ENCODE measurements around the gene MBOAT2. TPM values are rescaled to one million over a fixed set of nuclear protein-coding genes. Genes with fewer than 3 reads are reported as not detected.

The MBOAT2 gene
- total RNA-seq, 4 donors from 2014 or later: 0.83 to 5.8 (median 3.9) TPM

GRCh38 chr2:9010866-9011265, 7.4 kb upstream of the MBOAT2 start:
- DNase-seq (no peak), ATAC-seq (no peak)
- H3K9me3 ChIP-seq: no peaks in the 10 kb centered on the region
- no peaks in the 10 kb centered on the region for H3K36me3 ChIP-seq
- no peak for TF ChIP-seq POLR2A (IDR thresholded peaks at IDR 0.05)
- no peak for TF ChIP-seq CTCF (IDR thresholded peaks at IDR 0.05 in 4 of 5, conservative IDR thresholded peaks at IDR 0.05 in 1 of 5)
- no peak overlapping the region for H3K27ac ChIP-seq
- in situ Hi-C loops (cut with MboI; ENCODE audit: low sequenced_read_pairs in 4 of 4): no loop called here
- intact Hi-C loops (cut with DNase I; ENCODE audit: low total_unique reads): no loop called here
- no peaks in the 10 kb centered on the region for H3K27me3 ChIP-seq
- H3K4me1 ChIP-seq: no peaks in the 10 kb centered on the region
- H3K4me3 ChIP-seq: no peak overlapping the region

- intact Hi-C loops (cut with DNase I; ENCODE audit: low total_unique reads): loop anchor here (10.0 kb wide), 1 partner anchor 196 kb away; the partner anchor contains the start of gene ASAP2
- Histone ChIP-seq H3K4me3 (no peak overlapping the region), H3K36me3 (no peaks in the 10 kb centered on the region), H3K27me3 (no peaks in the 10 kb centered on the region), H3K4me1 (no peaks in the 10 kb centered on the region), H3K27ac (no peak overlapping the region), H3K9me3 (no peaks in the 10 kb centered on the region)
- ATAC-seq (no peak), DNase-seq (no peak)
- TF ChIP-seq CTCF (IDR thresholded peaks at IDR 0.05 in 4 of 5, conservative IDR thresholded peaks at IDR 0.05 in 1 of 5) (no peak), POLR2A (IDR thresholded peaks at IDR 0.05) (no peak)
- in situ Hi-C loops (cut with MboI; ENCODE audit: low sequenced_read_pairs in 4 of 4): no loop called here
These were observed 5.6 kb upstream of the MBOAT2 start for GRCh38 chr2:9008951-9009664.

- Histone ChIP-seq H3K4me1 (peaks cover 0 to 6% of the 10 kb centered on the region in 2 donors), H3K36me3 (no peaks in the 10 kb centered on the region), H3K9me3 (no peaks in the 10 kb centered on the region), H3K4me3 (no peak overlapping the region), H3K27ac (no peak overlapping the region), H3K27me3 (peaks cover 0 to 4% (median 0%) of the 10 kb centered on the region in 3 donors)
- no peak for ATAC-seq
- TF ChIP-seq POLR2A (IDR thresholded peaks at IDR 0.05): no peak
- TF ChIP-seq CTCF (IDR thresholded peaks at IDR 0.05 in 4 of 5, conservative IDR thresholded peaks at IDR 0.05 in 1 of 5): no peak
- no peak for DNase-seq
- in situ Hi-C loops (cut with MboI; ENCODE audit: low sequenced_read_pairs in 4 of 4): no loop called here
- intact Hi-C loops (cut with DNase I; ENCODE audit: low total_unique reads): loop anchor here (10.0 kb wide), 1 partner anchor 198 kb away; the partner anchor contains the start of gene ASAP2
These were observed 2.9 kb upstream of the MBOAT2 start for GRCh38 chr2:9006368-9006767.

GRCh38 chr2:9004338-9005204, 1.1 kb upstream of the MBOAT2 start:
- ATAC-seq (no peak), DNase-seq (no peak)
- in situ Hi-C loops (cut with MboI; ENCODE audit: low sequenced_read_pairs in 4 of 4) (no loop called here), intact Hi-C loops (cut with DNase I; ENCODE audit: low total_unique reads) (loop anchor here (5.0 to 10.0 kb wide), 2 partner anchors 200 to 418 kb away; partner anchors contain the start of genes ASAP2, CPSF3 and ITGB1BP1)
- Histone ChIP-seq H3K4me3 (peak overlapping the region; percentile 65 to 73 (median 70)), H3K27me3 (peaks cover 0 to 4% (median 0%) of the 10 kb centered on the region in 3 donors), H3K36me3 (no peaks in the 10 kb centered on the region), H3K4me1 (peaks cover 0 to 6% of the 10 kb centered on the region in 2 donors), H3K9me3 (no peaks in the 10 kb centered on the region), H3K27ac (peak overlapping the region; percentile 60 to 68 (median 68))
- TF ChIP-seq POLR2A (IDR thresholded peaks at IDR 0.05): no peak
- TF ChIP-seq CTCF (IDR thresholded peaks at IDR 0.05 in 4 of 5, conservative IDR thresholded peaks at IDR 0.05 in 1 of 5): no peak
